Measurements from ENCODE around the gene FAM9C.
"Not testable (repeated sequence)": the region's sequence is repeated elsewhere in the genome, so short reads cannot be mapped to it uniquely, and the experiment has no call there.

The FAM9C gene

GRCh38 chrX:13029887-13030771 lies 14.3 kb downstream of the FAM9C start:
- DNase-seq = no peak

- DNase-seq = no peak
Observed at GRCh38 chrX:13029637-13029886, 14.9 kb downstream of the FAM9C start.

GRCh38 chrX:13028871-13029636 lies 15.4 kb downstream of the FAM9C start:
- DNase-seq = no peak

- DNase-seq = no peak
Observed at GRCh38 chrX:13026877-13027652, 17.4 kb downstream of the FAM9C start.

GRCh38 chrX:13024986-13025385 lies 19.4 kb downstream of the FAM9C start:
- no peak for DNase-seq

GRCh38 chrX:13023979-13024378 lies 20.4 kb downstream of the FAM9C start:
- DNase-seq = no peak

- no peak for DNase-seq
Observed at GRCh38 chrX:13023567-13023966, 20.9 kb downstream of the FAM9C start.

- no peak for DNase-seq
Observed at GRCh38 chrX:13022926-13023325, 21.5 kb downstream of the FAM9C start.

- not testable (repeated sequence) for DNase-seq
Observed at GRCh38 chrX:13016731-13017130, 27.7 kb downstream of the FAM9C start.

- no peak for DNase-seq
Observed at GRCh38 chrX:13015536-13016236, 28.7 kb downstream of the FAM9C start.

- no peak for DNase-seq
Observed at GRCh38 chrX:13014111-13015096, 30.0 kb downstream of the FAM9C start.

- no peak for DNase-seq
Observed at GRCh38 chrX:13013363-13014110, 30.9 kb downstream of the FAM9C start.

- no peak for DNase-seq
Observed at GRCh38 chrX:13010546-13010945, 33.9 kb downstream of the FAM9C start.

- no peak for DNase-seq
Observed at GRCh38 chrX:13009844-13010243, 34.6 kb downstream of the FAM9C start.

GRCh38 chrX:13009273-13009672 lies 35.1 kb downstream of the FAM9C start:
- DNase-seq = no peak

GRCh38 chrX:13008851-13009250 lies 35.6 kb downstream of the FAM9C start:
- DNase-seq = no peak

- no peak for DNase-seq
Observed at GRCh38 chrX:13008189-13008533, 36.3 kb downstream of the FAM9C start.

- no peak for DNase-seq
Observed at GRCh38 chrX:13007519-13008188, 36.8 kb downstream of the FAM9C start.

GRCh38 chrX:13005661-13006473 lies 38.6 kb downstream of the FAM9C start:
- no peak for DNase-seq
